Dorsolateral prefrontal cortex (tissue), 118 donors: Measurements from ENCODE around the gene BICRA. TPM values are rescaled to one million over a fixed set of nuclear protein-coding genes. Genes with fewer than 3 reads are reported as not detected.

ENCODE experiments used
- total RNA-seq, 120 experiments: library from RNA; stranded (reverse); gene quantifications; one replicate each; pipeline versions ENCODE4 v1.2.3 to v1.2.4, GENCODE V29; 2022

Gene BICRA
- total RNA-seq, 120 experiments from 2014 or later, result 14.1 to 34.9 (median 22.9) TPM

Other genes starting within 250 kb of the BICRA start
- gene MEIS3, start 189.6 kb upstream of the BICRA start, total RNA-seq, result 100 to 1,000 TPM in 12 of 120 experiments, 10 to 100 TPM in 108; 26.3 to 120 (median 70.9) TPM
- gene SLC8A2, start 137.2 kb upstream of the BICRA start, total RNA-seq, result 100 to 1,000 TPM in 69 of 120 experiments, 10 to 100 TPM in 51; 22.2 to 179 (median 105) TPM
- gene KPTN, start 124.9 kb upstream of the BICRA start, total RNA-seq, result 10 to 100 TPM in 119 of 120 experiments, 1 to 10 TPM in 1; 9.5 to 40.3 (median 18.4) TPM
- gene NAPA, start 94.1 kb upstream of the BICRA start, total RNA-seq, result 100 to 1,000 TPM; 102 to 294 (median 206) TPM
- 1 to 10 TPM in 85 of 120 experiments, under 1 TPM in 35; 0.50 to 4.5 (median 1.3) TPM for gene ZNF541, start 36.0 kb upstream of the BICRA start, total RNA-seq
- gene EHD2, start 104.3 kb downstream of the BICRA start, total RNA-seq, result 10 to 100 TPM; 12.2 to 45.9 (median 22.6) TPM
- 100 to 1,000 TPM in 112 of 120 experiments, 10 to 100 TPM in 8; 84.8 to 189 (median 120) TPM for gene NOP53, start 136.4 kb downstream of the BICRA start, total RNA-seq
- gene SELENOW, start 169.6 kb downstream of the BICRA start, total RNA-seq, result 100 to 1,000 TPM; 527 to 872 (median 653) TPM
- not detected for gene TPRX1, start 195.4 kb downstream of the BICRA start, total RNA-seq
- under 1 TPM in 9 of 120 experiments, not detected in 111; 0.10 to 0.18 (median 0.11) TPM for gene CRX, start 212.8 kb downstream of the BICRA start, total RNA-seq